Measurements from ENCODE around the gene UBE2H. TPM values are rescaled to one million over a fixed set of nuclear protein-coding genes. Genes with fewer than 3 reads are reported as not detected.
"Not testable (repeated sequence)": the region's sequence is repeated elsewhere in the genome, so short reads cannot be mapped to it uniquely, and the experiment has no call there.

UBE2H gene
- total RNA-seq, 1 donor from 2014 or later: 194 TPM

DNA sequence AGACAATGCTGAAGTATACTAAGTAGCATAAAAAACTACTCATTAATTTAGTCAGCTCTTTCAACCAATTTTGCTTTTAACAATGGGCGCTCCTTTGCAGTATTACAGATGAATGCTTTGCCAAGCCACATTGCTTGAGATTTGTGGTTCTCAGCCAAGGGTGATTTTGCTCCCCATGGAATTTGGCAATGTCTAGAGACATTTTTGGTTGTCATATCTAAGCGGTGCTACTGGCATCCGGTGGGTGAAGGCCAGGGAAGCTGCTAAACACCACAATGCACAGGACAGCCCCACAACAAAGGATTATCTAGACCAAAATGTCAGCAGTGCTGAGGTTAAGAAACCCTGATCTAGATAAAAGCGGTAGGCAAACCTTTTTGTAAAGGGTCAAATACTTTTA lies 112.0 kb downstream of the UBE2H start:
- H3K4me2 ChIP-seq (ENCODE audit: low read length): peak overlapping the region; percentile 50
- peak overlapping the region; percentile 12 for H3K9ac ChIP-seq (ENCODE audit: low read length)
- peaks cover 40% of the 10 kb centered on the region for H3K4me1 ChIP-seq (ENCODE audit: insufficient read depth, low read length)
- Mint-ChIP-seq H3K36me3 (ENCODE audit: low read depth, unreplicated experiment) (peaks cover 16% of the 10 kb centered on the region), H3K27ac (ENCODE audit: unreplicated experiment) (peak overlapping the region; percentile 41), H3K4me3 (ENCODE audit: unreplicated experiment) (no peak overlapping the region), H3K27me3 (ENCODE audit: low read depth, unreplicated experiment) (no peaks in the 10 kb centered on the region), H3K9me3 (ENCODE audit: unreplicated experiment) (no peaks in the 10 kb centered on the region), H3K4me1 (ENCODE audit: low read depth, unreplicated experiment) (peaks cover 42% of the 10 kb centered on the region)
- peaks cover 26% of the 10 kb centered on the region for H4K20me1 ChIP-seq (ENCODE audit: insufficient read depth, low read length)
- H3K4me3 ChIP-seq (ENCODE audit: insufficient read depth, low read depth, low read length): no peak overlapping the region
- H2AFZ ChIP-seq (ENCODE audit: low read depth, low read length): no peak overlapping the region
- peak overlapping the region; percentile 40 for H3K27ac ChIP-seq (ENCODE audit: low read depth, low read length)
- FAIRE-seq (peak; percentile 56), DNase-seq (ENCODE audit: low read depth) (peak; percentile 90)
- H3K36me3 ChIP-seq (ENCODE audit: insufficient read depth, low read length): peaks cover 6% of the 10 kb centered on the region
- TF ChIP-seq CTCF (IDR thresholded peaks at IDR 0.05; ENCODE audit: insufficient read depth, low read depth, low read length) (no peak), EZH2 (IDR thresholded peaks at IDR 0.05; ENCODE audit: insufficient read depth, low read length) (no peak)
- no peaks in the 10 kb centered on the region for H3K27me3 ChIP-seq (ENCODE audit: insufficient read depth, low read length)
- no peaks in the 10 kb centered on the region for H3K9me3 ChIP-seq (ENCODE audit: insufficient read depth, low read depth, low read length)
- H3K79me2 ChIP-seq (ENCODE audit: insufficient read depth, low read length): peaks cover 24% of the 10 kb centered on the region

GRCh38 chr7:129836983-129837382 lies 115.8 kb downstream of the UBE2H start:
- Histone ChIP-seq H3K9me3 (ENCODE audit: insufficient read depth, low read depth, low read length) (no peaks in the 10 kb centered on the region), H3K79me2 (ENCODE audit: insufficient read depth, low read length) (peaks cover 10% of the 10 kb centered on the region), H4K20me1 (ENCODE audit: insufficient read depth, low read length) (peaks cover 21% of the 10 kb centered on the region), H3K27me3 (ENCODE audit: insufficient read depth, low read length) (no peaks in the 10 kb centered on the region), H3K4me1 (ENCODE audit: insufficient read depth, low read length) (peaks cover 25% of the 10 kb centered on the region), H3K36me3 (ENCODE audit: insufficient read depth, low read length) (peaks cover 10% of the 10 kb centered on the region), H3K27ac (ENCODE audit: low read depth, low read length) (no peak overlapping the region), H3K4me2 (ENCODE audit: low read length) (no peak overlapping the region), H3K9ac (ENCODE audit: low read length) (no peak overlapping the region), H3K4me3 (ENCODE audit: insufficient read depth, low read depth, low read length) (no peak overlapping the region), H2AFZ (ENCODE audit: low read depth, low read length) (no peak overlapping the region)
- Mint-ChIP-seq H3K27me3 (ENCODE audit: low read depth, unreplicated experiment) (no peaks in the 10 kb centered on the region), H3K36me3 (ENCODE audit: low read depth, unreplicated experiment) (peaks cover 27% of the 10 kb centered on the region), H3K4me3 (ENCODE audit: unreplicated experiment) (no peak overlapping the region), H3K27ac (ENCODE audit: unreplicated experiment) (no peak overlapping the region), H3K4me1 (ENCODE audit: low read depth, unreplicated experiment) (peaks cover 41% of the 10 kb centered on the region), H3K9me3 (ENCODE audit: unreplicated experiment) (no peaks in the 10 kb centered on the region)
- no peak for TF ChIP-seq EZH2 (IDR thresholded peaks at IDR 0.05; ENCODE audit: insufficient read depth, low read length)
- no peak for TF ChIP-seq CTCF (IDR thresholded peaks at IDR 0.05; ENCODE audit: insufficient read depth, low read depth, low read length)
- no peak for FAIRE-seq
- DNase-seq (ENCODE audit: low read depth): no peak

DNA sequence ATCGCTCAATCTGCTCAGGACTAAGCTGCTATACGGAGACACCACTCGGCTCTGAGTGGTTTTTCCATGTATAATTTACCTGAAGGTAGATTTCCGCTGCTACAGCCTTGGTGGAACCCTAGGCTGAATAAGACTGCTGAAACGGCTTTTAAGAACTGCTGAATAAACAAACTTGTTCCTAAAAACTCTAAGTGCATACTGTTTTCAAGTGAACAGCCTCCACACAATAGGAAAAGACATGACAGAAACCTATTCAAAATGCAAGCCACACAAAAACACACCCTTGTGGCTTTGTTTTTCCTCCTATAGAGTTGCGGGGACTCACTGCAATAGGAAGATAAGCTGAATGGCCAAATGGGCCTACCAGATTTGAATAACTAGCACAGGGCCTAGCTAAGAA lies 117.2 kb downstream of the UBE2H start:
- DNase-seq (ENCODE audit: low read depth) (no peak), FAIRE-seq (no peak)
- TF ChIP-seq CTCF (IDR thresholded peaks at IDR 0.05; ENCODE audit: insufficient read depth, low read depth, low read length): no peak
- TF ChIP-seq EZH2 (IDR thresholded peaks at IDR 0.05; ENCODE audit: insufficient read depth, low read length): no peak
- H3K79me2 ChIP-seq (ENCODE audit: insufficient read depth, low read length): peaks cover 3% of the 10 kb centered on the region
- Mint-ChIP-seq H3K27me3 (ENCODE audit: low read depth, unreplicated experiment) (no peaks in the 10 kb centered on the region), H3K27ac (ENCODE audit: unreplicated experiment) (no peak overlapping the region), H3K4me3 (ENCODE audit: unreplicated experiment) (no peak overlapping the region), H3K36me3 (ENCODE audit: low read depth, unreplicated experiment) (peaks cover 30% of the 10 kb centered on the region), H3K4me1 (ENCODE audit: low read depth, unreplicated experiment) (peaks cover 47% of the 10 kb centered on the region), H3K9me3 (ENCODE audit: unreplicated experiment) (no peaks in the 10 kb centered on the region)
- H3K9me3 ChIP-seq (ENCODE audit: insufficient read depth, low read depth, low read length): no peaks in the 10 kb centered on the region
- H3K36me3 ChIP-seq (ENCODE audit: insufficient read depth, low read length): peaks cover 10% of the 10 kb centered on the region
- H3K4me3 ChIP-seq (ENCODE audit: insufficient read depth, low read depth, low read length): no peak overlapping the region
- no peak overlapping the region for H3K9ac ChIP-seq (ENCODE audit: low read length)
- H3K27me3 ChIP-seq (ENCODE audit: insufficient read depth, low read length): no peaks in the 10 kb centered on the region
- H4K20me1 ChIP-seq (ENCODE audit: insufficient read depth, low read length): peaks cover 15% of the 10 kb centered on the region
- no peak overlapping the region for H2AFZ ChIP-seq (ENCODE audit: low read depth, low read length)
- H3K4me2 ChIP-seq (ENCODE audit: low read length): no peak overlapping the region
- no peak overlapping the region for H3K27ac ChIP-seq (ENCODE audit: low read depth, low read length)
- H3K4me1 ChIP-seq (ENCODE audit: insufficient read depth, low read length): peaks cover 29% of the 10 kb centered on the region

GRCh38 chr7:129833353-129833752 lies 119.4 kb downstream of the UBE2H start:
- not testable (repeated sequence) for H3K9ac ChIP-seq (ENCODE audit: low read length); H3K36me3 ChIP-seq (ENCODE audit: insufficient read depth, low read length); H4K20me1 ChIP-seq (ENCODE audit: insufficient read depth, low read length); H3K27ac ChIP-seq (ENCODE audit: low read depth, low read length); H3K27ac Mint-ChIP-seq (ENCODE audit: unreplicated experiment); DNase-seq (ENCODE audit: low read depth); H3K4me2 ChIP-seq (ENCODE audit: low read length); H3K27me3 ChIP-seq (ENCODE audit: insufficient read depth, low read length); H3K79me2 ChIP-seq (ENCODE audit: insufficient read depth, low read length); H3K4me3 ChIP-seq (ENCODE audit: insufficient read depth, low read depth, low read length); H3K9me3 ChIP-seq (ENCODE audit: insufficient read depth, low read depth, low read length); H3K4me3 Mint-ChIP-seq (ENCODE audit: unreplicated experiment); FAIRE-seq; H3K27me3 Mint-ChIP-seq (ENCODE audit: low read depth, unreplicated experiment); H2AFZ ChIP-seq (ENCODE audit: low read depth, low read length); H3K9me3 Mint-ChIP-seq (ENCODE audit: unreplicated experiment)
- H3K4me1 Mint-ChIP-seq (ENCODE audit: low read depth, unreplicated experiment): peaks cover 59% of the 10 kb centered on the region
- peaks cover 35% of the 10 kb centered on the region for H3K4me1 ChIP-seq (ENCODE audit: insufficient read depth, low read length)
- H3K36me3 Mint-ChIP-seq (ENCODE audit: low read depth, unreplicated experiment): peaks cover 30% of the 10 kb centered on the region
